ENCODE measurements around the gene DOK5. TPM values are rescaled to one million over a fixed set of nuclear protein-coding genes. Genes with fewer than 3 reads are reported as not detected.

DOK5 gene
- total RNA-seq, 3 donors from 2014 or later (not counting 1 experiment from before 2014, with no cell fraction given) = not detected

- 80% methylated on average over 1 of the region's 2 CpGs for WGBS (ENCODE audit: insufficient coverage)
- H3K27ac Mint-ChIP-seq = no peak overlapping the region
- Histone ChIP-seq H3K9me3 (ENCODE audit: control insufficient read depth, insufficient read depth, low read length) (no peaks in the 10 kb centered on the region), H3K4me1 (ENCODE audit: control insufficient read depth, insufficient read depth, low read length) (no peaks in the 10 kb centered on the region), H3K27ac (ENCODE audit: low read length) (no peak overlapping the region), H3K4me3 (ENCODE audit: low read length) (no peak overlapping the region), H3K36me3 (ENCODE audit: control insufficient read depth, insufficient read depth, low read length) (no peaks in the 10 kb centered on the region), H3K27me3 (ENCODE audit: control insufficient read depth, insufficient read depth, low read length) (no peaks in the 10 kb centered on the region)
- peaks cover 0 to 9% of the 10 kb centered on the region in 2 donors for H3K9me3 Mint-ChIP-seq
- no peak for ATAC-seq
- no peak overlapping the region for H3K4me3 Mint-ChIP-seq
- no peaks in the 10 kb centered on the region for H3K4me1 Mint-ChIP-seq
- H3K36me3 Mint-ChIP-seq = no peaks in the 10 kb centered on the region
- DNase-seq = no peak
- peaks cover 0 to 5% of the 10 kb centered on the region in 2 donors for H3K27me3 Mint-ChIP-seq (ENCODE audit: low read depth in 2 of 2)
- no peak for TF ChIP-seq CTCF (IDR thresholded peaks at IDR 0.05)
- intact Hi-C loops (cut with micrococcal nuclease) = no loop called here
Observed at GRCh38 chr20:54454982-54455381, 20.4 kb upstream of the DOK5 start.

- Histone ChIP-seq H3K27me3 (ENCODE audit: control insufficient read depth, insufficient read depth, low read length) (no peaks in the 10 kb centered on the region), H3K27ac (ENCODE audit: low read length) (no peak overlapping the region), H3K4me1 (ENCODE audit: control insufficient read depth, insufficient read depth, low read length) (no peaks in the 10 kb centered on the region), H3K9me3 (ENCODE audit: control insufficient read depth, insufficient read depth, low read length) (no peaks in the 10 kb centered on the region), H3K36me3 (ENCODE audit: control insufficient read depth, insufficient read depth, low read length) (no peaks in the 10 kb centered on the region), H3K4me3 (ENCODE audit: low read length) (no peak overlapping the region)
- ATAC-seq = no peak
- TF ChIP-seq CTCF (IDR thresholded peaks at IDR 0.05) = no peak
- Mint-ChIP-seq H3K4me3 (no peak overlapping the region), H3K27me3 (ENCODE audit: low read depth in 2 of 2) (peaks cover 0 to 5% of the 10 kb centered on the region in 2 donors), H3K9me3 (peaks cover 0 to 9% of the 10 kb centered on the region in 2 donors), H3K27ac (no peak overlapping the region), H3K4me1 (no peaks in the 10 kb centered on the region), H3K36me3 (no peaks in the 10 kb centered on the region)
- DNase-seq = no peak
- WGBS (ENCODE audit: insufficient coverage) = 88% methylated on average over 2 of the region's 2 CpGs
- intact Hi-C loops (cut with micrococcal nuclease) = no loop called here
Observed at GRCh38 chr20:54456423-54456822, 19.0 kb upstream of the DOK5 start.

- DNase-seq (no peak), ATAC-seq (no peak)
- Histone ChIP-seq H3K4me3 (ENCODE audit: low read length) (no peak overlapping the region), H3K27me3 (ENCODE audit: control insufficient read depth, insufficient read depth, low read length) (no peaks in the 10 kb centered on the region), H3K4me1 (ENCODE audit: control insufficient read depth, insufficient read depth, low read length) (no peaks in the 10 kb centered on the region), H3K27ac (ENCODE audit: low read length) (no peak overlapping the region), H3K9me3 (ENCODE audit: control insufficient read depth, insufficient read depth, low read length) (no peaks in the 10 kb centered on the region), H3K36me3 (ENCODE audit: control insufficient read depth, insufficient read depth, low read length) (no peaks in the 10 kb centered on the region)
- intact Hi-C loops (cut with micrococcal nuclease) = no loop called here
- WGBS (ENCODE audit: insufficient coverage) = 74% methylated on average over 6 of the region's 6 CpGs
- Mint-ChIP-seq H3K9me3 (peaks cover 0 to 9% of the 10 kb centered on the region in 2 donors), H3K27ac (no peak overlapping the region), H3K4me1 (no peaks in the 10 kb centered on the region), H3K27me3 (ENCODE audit: low read depth in 2 of 2) (peaks cover 0 to 5% of the 10 kb centered on the region in 2 donors), H3K36me3 (no peaks in the 10 kb centered on the region), H3K4me3 (no peak overlapping the region)
- TF ChIP-seq CTCF (IDR thresholded peaks at IDR 0.05) = no peak
Observed at GRCh38 chr20:54456961-54457360, 18.4 kb upstream of the DOK5 start.

DNA sequence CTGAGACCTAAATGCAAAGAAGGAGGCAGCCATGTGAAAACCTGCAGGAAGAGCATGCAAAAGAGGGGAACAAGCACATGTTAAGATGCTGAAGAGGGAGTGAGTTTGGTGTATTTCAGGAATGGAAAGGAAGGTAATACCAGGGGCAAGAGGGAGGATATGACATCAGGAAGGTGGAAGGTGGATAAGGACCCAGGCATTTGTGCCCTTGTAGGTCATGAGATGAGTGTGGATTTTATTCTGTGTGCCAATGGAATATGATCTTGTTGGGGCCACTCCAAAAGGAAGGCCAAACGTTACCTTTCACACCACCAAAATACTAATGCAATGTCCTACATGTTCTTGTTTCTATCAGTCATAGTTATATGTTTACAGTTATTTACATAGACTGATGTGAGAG lies 17.2 kb upstream of the DOK5 start:
- Mint-ChIP-seq H3K27me3 (ENCODE audit: low read depth in 2 of 2) (peaks cover 0 to 5% of the 10 kb centered on the region in 2 donors), H3K27ac (no peak overlapping the region), H3K4me3 (no peak overlapping the region), H3K9me3 (peaks cover 0 to 4% of the 10 kb centered on the region in 2 donors), H3K36me3 (no peaks in the 10 kb centered on the region), H3K4me1 (no peaks in the 10 kb centered on the region)
- WGBS (ENCODE audit: insufficient coverage) = no CpG with 5 or more reads among the region's 1 CpG
- Histone ChIP-seq H3K36me3 (ENCODE audit: control insufficient read depth, insufficient read depth, low read length) (no peaks in the 10 kb centered on the region), H3K9me3 (ENCODE audit: control insufficient read depth, insufficient read depth, low read length) (no peaks in the 10 kb centered on the region), H3K4me3 (ENCODE audit: low read length) (no peak overlapping the region), H3K27me3 (ENCODE audit: control insufficient read depth, insufficient read depth, low read length) (no peaks in the 10 kb centered on the region), H3K4me1 (ENCODE audit: control insufficient read depth, insufficient read depth, low read length) (no peaks in the 10 kb centered on the region), H3K27ac (ENCODE audit: low read length) (no peak overlapping the region)
- DNase-seq = no peak
- no peak for TF ChIP-seq CTCF (IDR thresholded peaks at IDR 0.05)
- no peak for ATAC-seq
- intact Hi-C loops (cut with micrococcal nuclease) = no loop called here
